ENCODE data around the gene SLC27A1.

GRCh38 chr19:17511724-17512573 lies 41.6 kb downstream of the SLC27A1 start:
- TF ChIP-seq EZH2 (IDR thresholded peaks at IDR 0.05; ENCODE audit: insufficient read depth, poor library complexity, severe bottlenecking) = no peak
- TF ChIP-seq EZH2phosphoT487 (IDR thresholded peaks at IDR 0.05; ENCODE audit: insufficient read depth, low read depth) = no peak

Data from GM23248 (cell line).